BE2C (cell line): ENCODE measurements around the gene TBC1D7.

Experiments used
- DNase-seq: peaks from one replicate; pipeline ENCODE4 v3.0.0-alpha.2; 2020
- H3K27me3 ChIP-seq: fragments of 250-450 bp; sonication (Bioruptor Pico); 2 replicates; pipeline ENCODE4 v1.5.1; 2020; ENCODE audit warnings: mild to moderate bottlenecking
- H3K36me3 ChIP-seq: fragments of 250-450 bp; sonication (Bioruptor Pico); 2 replicates; pipeline ENCODE4 v1.5.1; 2020; ENCODE audit warnings: mild to moderate bottlenecking
- H3K4me1 ChIP-seq: fragments of 250-450 bp; sonication (Bioruptor Pico); 2 replicates; pipeline ENCODE4 v1.5.1; 2020
- H3K4me3 ChIP-seq: 2 replicates; pipeline ENCODE4 v1.5.1; 2011; ENCODE audit warnings: low read depth, low read length
- H3K9me3 ChIP-seq: fragments of 250-450 bp; sonication (Bioruptor Pico); 2 replicates; pipeline ENCODE4 v1.5.1; 2020
- TF ChIP-seq, protein P1 (sequence below): IDR thresholded peaks from 2 replicates; pipeline ENCODE4 v1.5.1; 2012; ENCODE audit warnings: mild to moderate bottlenecking, low read depth, low read length

Gene TBC1D7

DNA sequence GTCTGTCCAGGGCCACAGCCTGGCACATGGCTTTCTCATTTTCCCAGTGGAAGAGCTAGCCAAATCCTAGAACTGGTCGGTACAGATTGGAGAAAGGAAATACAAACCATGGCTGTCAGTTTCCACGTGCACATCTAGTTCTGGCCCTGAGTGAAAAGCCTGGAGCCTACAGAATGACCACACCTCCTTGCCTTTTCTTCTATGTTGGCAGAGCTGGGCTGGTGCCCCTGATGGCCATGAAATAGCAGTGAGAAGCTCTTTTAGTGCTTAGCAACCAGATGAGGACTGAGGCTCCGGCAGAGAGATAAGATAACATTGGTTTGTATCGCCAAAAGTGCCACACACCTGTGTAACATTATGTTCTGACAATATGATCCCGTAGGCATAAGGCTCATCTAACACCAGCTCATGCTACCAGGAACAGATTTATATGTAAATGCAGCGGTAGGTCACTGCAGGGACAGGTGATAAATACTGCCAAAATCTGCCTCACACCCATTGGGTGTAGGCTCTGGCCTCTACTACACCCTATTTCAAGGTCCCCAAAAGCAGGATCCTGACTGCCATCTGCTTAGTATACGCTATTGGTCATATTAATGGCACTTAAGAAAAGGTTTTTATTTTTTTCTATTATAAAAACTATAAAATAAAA, 39.9 kb upstream of the TBC1D7 start:
- Histone ChIP-seq H3K27me3 (no peaks in the 10 kb centered on the region), H3K9me3 (no peaks in the 10 kb centered on the region), H3K36me3 (no peaks in the 10 kb centered on the region), H3K4me3 (no peak overlapping the region), H3K4me1 (peaks cover 15% of the 10 kb centered on the region)
- TF ChIP-seq, protein P1, sequence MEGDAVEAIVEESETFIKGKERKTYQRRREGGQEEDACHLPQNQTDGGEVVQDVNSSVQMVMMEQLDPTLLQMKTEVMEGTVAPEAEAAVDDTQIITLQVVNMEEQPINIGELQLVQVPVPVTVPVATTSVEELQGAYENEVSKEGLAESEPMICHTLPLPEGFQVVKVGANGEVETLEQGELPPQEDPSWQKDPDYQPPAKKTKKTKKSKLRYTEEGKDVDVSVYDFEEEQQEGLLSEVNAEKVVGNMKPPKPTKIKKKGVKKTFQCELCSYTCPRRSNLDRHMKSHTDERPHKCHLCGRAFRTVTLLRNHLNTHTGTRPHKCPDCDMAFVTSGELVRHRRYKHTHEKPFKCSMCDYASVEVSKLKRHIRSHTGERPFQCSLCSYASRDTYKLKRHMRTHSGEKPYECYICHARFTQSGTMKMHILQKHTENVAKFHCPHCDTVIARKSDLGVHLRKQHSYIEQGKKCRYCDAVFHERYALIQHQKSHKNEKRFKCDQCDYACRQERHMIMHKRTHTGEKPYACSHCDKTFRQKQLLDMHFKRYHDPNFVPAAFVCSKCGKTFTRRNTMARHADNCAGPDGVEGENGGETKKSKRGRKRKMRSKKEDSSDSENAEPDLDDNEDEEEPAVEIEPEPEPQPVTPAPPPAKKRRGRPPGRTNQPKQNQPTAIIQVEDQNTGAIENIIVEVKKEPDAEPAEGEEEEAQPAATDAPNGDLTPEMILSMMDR: no peak
- no peak for DNase-seq

DNA sequence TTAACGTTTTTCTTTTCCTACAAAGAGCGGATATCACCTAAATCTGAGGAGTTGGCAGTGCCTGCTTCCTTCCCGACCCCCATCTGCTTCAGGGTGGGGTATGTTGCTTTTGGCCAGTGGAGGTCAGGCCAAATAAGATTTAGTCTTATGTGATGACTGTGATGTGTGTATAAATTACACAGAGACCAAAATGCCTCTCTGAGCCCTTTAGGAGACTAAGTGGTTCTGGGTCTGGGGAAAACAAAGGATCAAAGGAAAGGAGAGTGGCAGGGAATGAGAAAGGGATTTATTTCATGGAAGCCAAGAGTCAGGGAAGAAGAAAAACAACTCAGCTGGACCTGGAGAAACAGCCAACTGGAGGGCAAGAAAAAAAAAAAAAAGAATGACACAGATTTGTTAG, 39.1 kb upstream of the TBC1D7 start:
- Histone ChIP-seq H3K36me3 (no peaks in the 10 kb centered on the region), H3K9me3 (no peaks in the 10 kb centered on the region), H3K27me3 (no peaks in the 10 kb centered on the region), H3K4me3 (no peak overlapping the region), H3K4me1 (peaks cover 15% of the 10 kb centered on the region)
- DNase-seq: no peak
- TF ChIP-seq, protein P1: no peak

DNA sequence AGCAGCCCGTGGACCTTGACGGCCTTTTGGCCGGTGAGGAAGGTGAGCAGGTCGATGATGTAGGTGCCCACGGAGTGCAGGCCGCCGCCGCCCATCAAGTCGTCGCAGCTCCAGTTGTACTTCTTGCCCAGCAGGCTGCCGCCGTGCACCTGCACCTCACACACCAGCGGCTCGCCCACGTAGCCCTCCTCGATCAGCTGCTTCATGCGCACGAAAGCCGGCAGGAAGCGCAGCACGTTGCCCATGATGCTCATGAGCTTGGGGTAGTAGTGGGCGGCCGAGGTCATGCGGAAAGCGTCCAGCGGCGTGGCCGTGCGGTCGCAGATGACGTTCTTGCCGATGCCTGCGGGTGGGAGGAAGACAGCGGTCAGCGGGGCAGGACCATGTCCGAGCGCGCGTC, 37.0 kb upstream of the TBC1D7 start:
- no peaks in the 10 kb centered on the region for H3K9me3 ChIP-seq
- TF ChIP-seq, protein P1: no peak
- no peak overlapping the region for H3K4me3 ChIP-seq
- DNase-seq: no peak
- H3K36me3 ChIP-seq: no peaks in the 10 kb centered on the region
- H3K4me1 ChIP-seq: peaks cover 15% of the 10 kb centered on the region
- no peaks in the 10 kb centered on the region for H3K27me3 ChIP-seq

DNA sequence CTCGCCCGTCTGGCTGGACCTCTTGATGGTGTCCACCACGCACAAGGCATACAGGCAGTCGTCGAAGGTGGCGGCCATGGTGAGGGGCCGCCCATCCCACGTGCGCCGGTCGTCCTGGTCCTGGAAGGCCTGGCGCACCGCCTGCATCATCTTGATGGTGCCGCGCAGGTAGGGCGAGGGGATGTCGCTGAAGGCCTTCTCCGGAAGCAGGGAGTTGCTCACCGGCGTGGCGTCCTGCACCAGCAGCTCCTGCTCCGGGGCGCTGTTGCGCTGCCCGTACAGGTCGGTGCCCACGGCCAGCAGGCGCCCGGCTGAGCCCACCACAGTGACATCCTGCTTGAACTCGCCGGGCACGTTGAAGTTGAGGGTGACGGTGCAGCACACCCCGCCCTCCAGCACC, 36.5 kb upstream of the TBC1D7 start:
- no peaks in the 10 kb centered on the region for H3K27me3 ChIP-seq
- peaks cover 15% of the 10 kb centered on the region for H3K4me1 ChIP-seq
- no peak for DNase-seq
- H3K4me3 ChIP-seq: no peak overlapping the region
- TF ChIP-seq, protein P1: no peak
- no peaks in the 10 kb centered on the region for H3K9me3 ChIP-seq
- no peaks in the 10 kb centered on the region for H3K36me3 ChIP-seq

DNA sequence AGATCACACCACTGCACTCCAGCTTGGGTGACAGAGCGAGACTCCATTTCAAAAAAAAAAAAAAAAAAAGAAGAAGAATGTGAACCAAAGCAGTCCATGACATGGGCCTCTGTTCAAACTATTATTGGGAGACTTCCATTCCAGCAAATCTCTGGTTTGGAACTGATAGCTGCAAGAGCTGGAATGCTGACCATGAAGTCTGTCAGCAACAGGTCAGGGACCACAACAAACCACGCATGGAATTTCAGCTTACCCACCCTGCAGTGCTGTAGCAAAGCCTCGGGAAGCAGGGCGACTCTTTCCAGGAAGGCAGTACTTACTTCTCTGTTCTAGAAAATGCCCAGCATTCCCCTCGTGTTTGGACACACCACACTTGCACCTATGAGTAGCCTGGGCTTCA, 34.1 kb upstream of the TBC1D7 start:
- Histone ChIP-seq H3K36me3 (no peaks in the 10 kb centered on the region), H3K4me1 (peaks cover 3% of the 10 kb centered on the region; the same call in 1 of the 2 replicates), H3K9me3 (no peaks in the 10 kb centered on the region), H3K27me3 (no peaks in the 10 kb centered on the region), H3K4me3 (no peak overlapping the region)
- TF ChIP-seq, protein P1: no peak
- no peak for DNase-seq

DNA sequence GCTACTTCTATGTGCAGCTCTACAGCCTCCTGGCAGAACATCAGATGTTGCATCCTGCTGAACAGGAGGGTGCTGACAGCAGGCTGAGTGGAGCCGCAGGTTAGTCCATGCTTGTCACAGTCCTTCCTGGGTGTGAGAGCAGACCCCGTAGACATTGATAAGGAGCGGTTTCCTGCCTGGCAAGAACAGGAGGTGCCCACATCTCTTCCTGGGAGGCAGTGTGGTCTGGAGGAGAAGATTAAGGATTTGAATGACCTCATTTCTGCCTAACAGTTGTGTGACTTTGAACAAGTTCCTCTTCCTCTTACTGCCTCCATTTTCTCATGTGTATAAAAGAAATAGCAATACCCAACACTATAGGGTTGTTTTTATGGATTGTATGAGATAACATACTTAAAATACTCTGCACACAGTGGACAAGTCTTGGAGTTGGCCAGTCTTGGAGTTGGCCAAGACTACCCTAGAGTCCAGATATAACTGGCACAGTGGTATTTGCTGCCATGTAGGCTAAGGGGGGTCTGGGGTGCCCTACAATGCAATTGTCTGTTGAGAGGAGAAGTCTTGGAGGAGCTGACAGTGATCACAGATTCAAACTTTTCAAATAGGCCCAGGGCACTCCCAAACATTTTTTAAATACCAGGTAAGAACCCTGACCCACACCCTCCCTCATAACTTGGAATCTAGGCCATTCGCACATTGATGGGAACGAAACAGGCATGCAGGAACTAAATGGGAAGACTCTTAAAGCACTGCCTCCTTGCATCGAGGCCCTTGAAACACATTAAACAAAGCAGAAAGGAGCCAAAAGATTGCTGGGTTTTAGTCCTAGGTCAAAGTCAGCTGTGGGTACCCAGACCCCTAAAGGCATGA, 32.6 kb upstream of the TBC1D7 start:
- no peaks in the 10 kb centered on the region for H3K9me3 ChIP-seq
- no peaks in the 10 kb centered on the region for H3K27me3 ChIP-seq
- no peaks in the 10 kb centered on the region for H3K4me1 ChIP-seq
- DNase-seq: no peak
- no peak overlapping the region for H3K4me3 ChIP-seq
- TF ChIP-seq, protein P1: no peak
- H3K36me3 ChIP-seq: no peaks in the 10 kb centered on the region
